Measurements from ENCODE around the gene PDE8B. TPM values are rescaled to one million over a fixed set of nuclear protein-coding genes. Genes with fewer than 3 reads are reported as not detected.

Gene PDE8B
- polyA plus RNA-seq, 1 experiment: 0.02 TPM

GRCh38 chr5:77232574-77233358, 22.3 kb downstream of the PDE8B start:
- Histone ChIP-seq H3K27ac (ENCODE audit: low read depth, low read length) (no peak overlapping the region), H3K9me3 (ENCODE audit: control insufficient read depth, insufficient read depth, low read length) (no peaks in the 10 kb centered on the region), H3K4me3 (ENCODE audit: low read depth, low read length) (no peak overlapping the region), H3K27me3 (ENCODE audit: control insufficient read depth, insufficient read depth, low read length) (peaks cover 6% of the 10 kb centered on the region)
- ChIA-PET POLR2A (no interaction called here), CTCF (interaction anchor here (1.6 kb wide), 1 partner anchor 260 kb away, joined by 3 read pairs; no protein-coding TSS in a partner anchor)
- TF ChIP-seq CTCF (IDR thresholded peaks at IDR 0.05; ENCODE audit: low read depth, low read length): no peak
- DNase-seq (ENCODE audit: low read depth, low spot score): no peak

GRCh38 chr5:77235846-77236721, 25.6 kb downstream of the PDE8B start:
- CTCF ChIA-PET: no interaction called here
- no peak for DNase-seq (ENCODE audit: low read depth, low spot score)

GRCh38 chr5:77239126-77239741, 28.8 kb downstream of the PDE8B start:
- H3K4me3 ChIP-seq (ENCODE audit: low read depth, low read length): no peak overlapping the region
- H3K9me3 ChIP-seq (ENCODE audit: control insufficient read depth, insufficient read depth, low read length): no peaks in the 10 kb centered on the region
- H3K27ac ChIP-seq (ENCODE audit: low read depth, low read length): no peak overlapping the region
- CTCF ChIA-PET: interaction anchor here (1.4 to 2.3 kb wide), 2 partner anchors 94 to 253 kb away, joined by 4 to 12 read pairs; partner anchors contain the start of gene WDR41
- POLR2A ChIA-PET: no interaction called here
- DNase-seq (ENCODE audit: low read depth, low spot score): no peak
- TF ChIP-seq CTCF (IDR thresholded peaks at IDR 0.05; ENCODE audit: low read depth, low read length): peak; percentile 29; the same call in 1 of the 2 replicates
- no peaks in the 10 kb centered on the region for H3K27me3 ChIP-seq (ENCODE audit: control insufficient read depth, insufficient read depth, low read length)

More at GRCh38 chr5:77235846-77236721, 25.6 kb downstream of the PDE8B start:
- Histone ChIP-seq H3K27ac (ENCODE audit: low read depth, low read length) (no peak overlapping the region), H3K9me3 (ENCODE audit: control insufficient read depth, insufficient read depth, low read length) (no peaks in the 10 kb centered on the region), H3K27me3 (ENCODE audit: control insufficient read depth, insufficient read depth, low read length) (peaks cover 6% of the 10 kb centered on the region), H3K4me3 (ENCODE audit: low read depth, low read length) (no peak overlapping the region)
- POLR2A ChIA-PET: no interaction called here
- no peak for TF ChIP-seq CTCF (IDR thresholded peaks at IDR 0.05; ENCODE audit: low read depth, low read length)

- ChIA-PET CTCF (interaction anchor here (1.4 kb wide), 1 partner anchor 97 kb away, joined by 5 read pairs; no protein-coding TSS in a partner anchor), POLR2A (no interaction called here)
- DNase-seq (ENCODE audit: low read depth, low spot score): no peak
- Histone ChIP-seq H3K9me3 (ENCODE audit: control insufficient read depth, insufficient read depth, low read length) (no peaks in the 10 kb centered on the region), H3K27ac (ENCODE audit: low read depth, low read length) (no peak overlapping the region), H3K27me3 (ENCODE audit: control insufficient read depth, insufficient read depth, low read length) (no peaks in the 10 kb centered on the region), H3K4me3 (ENCODE audit: low read depth, low read length) (no peak overlapping the region)
- TF ChIP-seq CTCF (IDR thresholded peaks at IDR 0.05; ENCODE audit: low read depth, low read length): no peak
Measured at GRCh38 chr5:77241444-77241843, 31.0 kb downstream of the PDE8B start.
